ENCODE measurements around the gene TTLL10.

TTLL10 gene

DNA sequence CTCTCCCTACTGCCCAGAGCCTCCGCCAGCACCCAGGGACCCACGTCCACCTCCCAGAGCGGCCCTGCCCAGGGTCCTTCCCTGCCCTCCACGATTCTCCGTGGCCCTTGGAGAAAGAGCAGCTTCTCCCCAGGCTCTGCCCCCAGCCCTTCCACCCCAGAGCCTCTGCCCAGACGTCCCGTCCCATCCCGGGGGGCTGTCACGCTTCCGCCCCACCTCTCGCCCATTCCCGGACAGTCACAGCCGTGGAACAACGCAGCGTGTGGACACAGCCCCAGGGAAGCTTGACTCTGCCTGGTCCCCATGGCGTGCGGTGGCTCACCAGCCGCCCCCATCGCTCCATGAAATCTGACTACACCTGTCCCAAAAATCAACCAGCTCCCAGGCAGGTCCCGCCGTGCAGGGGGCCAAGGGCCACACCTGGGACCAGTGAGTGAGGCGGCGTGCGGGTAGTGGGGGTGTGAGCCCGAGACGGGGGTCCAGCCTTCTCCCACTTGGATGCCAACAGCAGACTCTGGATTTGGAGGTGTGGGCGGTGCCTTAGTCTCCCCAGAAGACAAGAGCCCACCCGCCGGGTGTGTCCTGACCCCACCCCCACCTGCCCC lies 12.5 kb upstream of the TTLL10 start:
- DNase-seq, result no peak

GRCh38 chr1:1161683-1162079 lies 12.0 kb upstream of the TTLL10 start:
- DNase-seq, result no peak

GRCh38 chr1:1162597-1163537 lies 10.8 kb upstream of the TTLL10 start:
- no peak for DNase-seq

DNA sequence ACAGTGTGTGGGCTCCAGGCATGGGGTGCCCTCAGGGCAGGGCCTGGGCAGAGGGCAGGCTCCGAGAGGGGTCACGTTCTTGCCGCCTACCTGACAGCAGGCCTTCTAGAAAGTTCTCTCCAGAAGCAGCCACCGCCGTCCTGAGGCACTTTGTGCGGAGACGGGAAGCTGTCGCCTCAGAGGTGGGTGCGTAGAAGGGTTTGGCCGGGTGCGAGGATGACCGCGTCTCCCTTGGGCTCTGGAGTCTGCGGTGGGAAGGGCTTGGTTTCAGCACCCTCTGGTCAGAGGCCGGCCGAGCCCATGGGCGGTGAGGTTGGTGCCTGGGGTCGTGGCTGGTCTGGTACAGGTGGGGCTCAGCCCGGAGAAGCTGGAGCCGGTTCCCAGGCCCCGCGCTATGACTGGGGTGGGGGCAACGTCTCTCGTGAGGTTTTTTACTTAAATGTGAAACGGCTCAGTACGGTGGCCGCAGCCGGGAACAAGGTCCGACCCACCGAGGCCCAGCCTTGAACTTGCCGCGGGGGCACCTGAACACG lies 10.1 kb upstream of the TTLL10 start:
- DNase-seq, result no peak

DNA sequence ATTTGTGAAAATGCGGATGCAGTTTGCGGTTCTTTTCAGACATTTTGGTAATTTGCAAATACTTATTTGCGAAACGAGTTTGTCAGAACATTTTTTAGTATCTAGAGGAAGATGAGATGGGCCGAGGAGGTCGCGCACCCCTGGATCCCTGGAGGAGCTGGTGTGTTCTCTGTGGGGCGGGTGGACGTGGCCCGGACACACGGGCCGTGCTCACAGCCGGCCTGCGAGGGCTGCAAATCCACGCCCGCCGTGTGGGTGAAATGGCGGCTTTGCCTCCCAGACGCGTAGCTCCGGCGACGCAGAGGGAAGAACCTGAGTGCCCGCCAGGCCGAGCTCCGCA lies 9.3 kb upstream of the TTLL10 start:
- no peak for DNase-seq

- DNase-seq, result no peak
Measured at GRCh38 chr1:1164701-1165451, 8.8 kb upstream of the TTLL10 start.

DNA sequence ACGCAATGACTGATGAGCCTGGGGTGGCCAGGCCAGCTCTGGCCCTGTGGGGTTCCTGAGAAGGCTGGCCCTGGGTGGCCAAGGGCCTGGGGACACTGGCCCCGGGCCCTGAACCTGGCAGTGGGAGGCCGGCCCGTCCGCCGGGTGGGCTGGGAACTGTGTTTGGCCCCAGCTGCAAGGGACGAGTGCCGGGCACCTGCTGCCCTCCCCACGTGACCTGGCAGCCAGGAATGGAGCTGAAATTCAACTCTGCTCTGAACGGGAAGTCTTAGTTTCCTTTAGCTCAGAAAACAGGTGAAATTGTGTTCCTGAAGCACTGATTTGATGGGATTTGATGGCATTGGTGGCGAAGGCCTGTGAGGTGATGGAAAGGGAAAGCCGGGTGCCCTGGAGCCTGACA lies 8.2 kb upstream of the TTLL10 start:
- no peak for DNase-seq

DNA sequence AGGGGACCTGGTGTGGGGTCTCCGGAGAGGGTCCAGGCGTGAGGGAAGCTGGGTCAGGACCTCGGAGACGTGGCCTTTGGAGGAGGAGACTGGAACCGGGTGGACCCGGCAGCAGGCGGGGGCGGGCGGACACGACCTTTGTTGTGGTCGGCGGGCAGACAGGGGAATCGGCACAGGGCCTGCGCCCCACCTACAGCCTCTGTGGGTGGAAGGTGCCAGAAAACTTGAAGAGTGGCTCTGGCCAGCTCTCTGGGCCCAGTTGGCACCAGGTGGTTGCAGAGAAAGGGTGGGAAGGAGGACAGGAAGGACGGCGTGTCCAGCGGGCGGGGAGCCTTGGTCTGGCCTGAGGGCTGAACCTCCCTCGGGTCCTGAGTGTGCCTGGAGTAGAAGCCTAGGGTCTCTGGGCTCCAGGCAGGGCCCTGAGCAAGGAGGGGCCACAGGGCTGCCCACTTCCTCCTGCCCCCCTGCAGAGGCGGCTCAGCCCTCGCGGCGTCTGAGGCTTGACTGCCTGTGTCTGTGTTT lies 7.7 kb upstream of the TTLL10 start:
- DNase-seq, result no peak

DNA sequence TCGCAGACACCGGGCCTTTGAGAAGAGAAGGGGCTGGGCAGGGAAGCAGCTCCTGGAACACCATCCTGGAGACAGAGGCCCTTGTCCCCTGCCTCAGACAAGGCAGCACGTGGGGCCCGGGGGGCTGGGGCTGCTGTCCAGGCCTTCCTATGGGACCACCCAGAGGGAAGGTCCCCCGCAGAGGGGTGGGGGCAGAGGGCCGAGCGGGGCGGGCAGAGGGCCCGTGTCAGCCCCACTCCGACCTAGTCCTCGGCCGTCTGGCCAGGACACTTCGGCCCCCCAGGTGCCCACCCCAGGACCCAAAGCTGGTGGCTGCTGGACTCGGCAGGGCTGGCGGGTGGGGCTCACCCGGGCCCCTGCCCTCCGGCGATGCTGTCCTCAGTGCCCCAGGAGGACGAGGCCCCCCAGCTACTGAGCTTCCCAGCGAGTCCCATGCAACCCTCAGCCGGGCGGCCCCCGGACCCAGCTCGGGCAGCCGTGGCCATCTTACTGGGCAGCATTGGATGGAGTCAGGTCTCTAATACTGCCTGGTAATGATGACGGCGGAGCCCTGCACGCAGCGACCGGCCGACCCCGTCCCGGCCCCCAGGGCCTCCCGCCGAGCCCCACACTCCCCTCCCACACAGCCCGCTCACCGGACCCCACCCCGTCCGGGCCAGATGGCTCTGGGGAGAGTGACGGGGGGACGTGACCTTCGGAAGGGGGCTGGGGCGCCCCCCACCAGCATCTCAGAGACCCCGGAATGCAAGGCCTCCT lies 6.9 kb upstream of the TTLL10 start:
- no peak for DNase-seq

GRCh38 chr1:1167398-1167821 lies 6.3 kb upstream of the TTLL10 start:
- no peak for DNase-seq

DNA sequence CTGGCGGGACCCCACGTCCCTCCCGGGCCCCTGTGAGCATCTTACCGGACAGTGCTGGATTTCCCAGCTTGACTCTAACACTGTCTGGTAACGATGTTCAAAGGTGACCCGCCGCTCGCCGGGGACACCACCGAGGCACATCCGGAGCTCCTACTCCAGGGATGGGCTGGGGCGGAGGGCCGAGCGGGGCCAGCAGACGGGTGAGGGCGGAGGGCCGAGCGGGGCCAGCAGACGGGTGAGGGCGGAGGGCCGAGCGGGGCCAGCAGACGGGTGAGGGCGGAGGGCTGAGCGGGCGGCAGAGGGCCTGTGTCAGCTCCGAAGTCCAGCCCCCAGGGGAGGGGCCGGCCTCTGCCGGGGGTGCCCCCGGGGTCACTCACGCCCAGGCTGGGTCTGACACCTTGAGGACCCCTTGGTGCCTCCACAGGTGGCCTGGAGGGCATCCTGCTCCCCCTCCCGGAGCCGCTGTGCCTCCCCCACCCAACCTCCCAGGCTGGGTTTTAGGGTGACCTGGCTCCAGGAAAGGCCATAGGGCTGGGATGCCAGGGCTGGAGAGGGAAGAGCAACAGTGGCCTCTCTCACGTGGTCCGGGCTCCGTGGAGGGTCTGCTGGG lies 5.7 kb upstream of the TTLL10 start:
- DNase-seq, result no peak

- DNase-seq, result no peak
Measured at GRCh38 chr1:1168451-1169411, 4.9 kb upstream of the TTLL10 start.

DNA sequence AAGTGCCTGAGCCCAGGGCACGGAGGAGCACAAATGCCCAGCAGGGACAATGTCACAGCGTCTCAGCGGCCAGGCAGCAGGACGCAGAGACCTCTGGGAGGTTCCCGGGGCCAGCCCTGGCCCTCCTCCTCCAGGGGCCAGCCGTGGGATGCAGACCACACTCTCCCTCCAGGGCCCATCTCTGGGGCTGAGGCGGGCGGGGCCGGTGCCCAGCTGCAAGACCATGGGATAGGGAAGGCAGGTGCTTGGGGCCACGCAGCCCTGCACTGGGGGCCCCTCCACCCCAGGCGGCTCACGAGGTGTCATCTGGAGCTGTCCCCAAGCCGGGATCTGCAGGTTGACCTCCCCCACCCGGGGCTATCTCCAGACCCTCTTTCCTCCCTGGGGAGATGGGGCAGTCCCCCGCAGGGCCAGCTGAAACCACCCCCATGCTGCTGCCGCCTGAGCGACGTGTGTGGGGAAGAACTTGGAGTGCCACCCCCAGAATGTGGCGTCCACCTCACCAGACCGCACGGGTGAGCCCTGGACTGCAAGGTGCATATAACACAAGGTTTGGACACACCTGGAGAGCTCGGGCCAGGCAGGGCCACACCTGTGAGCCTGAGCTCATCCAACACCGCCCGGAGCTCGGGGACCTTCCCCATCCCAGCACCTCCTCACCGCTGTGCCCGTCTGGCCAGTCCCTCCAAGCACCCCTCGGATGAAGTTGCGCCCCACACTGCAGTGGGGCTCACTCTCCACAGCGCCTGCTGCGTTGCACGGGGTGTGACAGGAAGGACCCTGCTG lies 4.1 kb upstream of the TTLL10 start:
- DNase-seq, result no peak

GRCh38 chr1:1170215-1171091 lies 3.2 kb upstream of the TTLL10 start:
- no peak for DNase-seq

GRCh38 chr1:1171161-1171545 lies 2.5 kb upstream of the TTLL10 start:
- DNase-seq, result no peak

- DNase-seq, result peak; percentile 18
Measured at GRCh38 chr1:1171546-1172340, 1.9 kb upstream of the TTLL10 start.

DNA sequence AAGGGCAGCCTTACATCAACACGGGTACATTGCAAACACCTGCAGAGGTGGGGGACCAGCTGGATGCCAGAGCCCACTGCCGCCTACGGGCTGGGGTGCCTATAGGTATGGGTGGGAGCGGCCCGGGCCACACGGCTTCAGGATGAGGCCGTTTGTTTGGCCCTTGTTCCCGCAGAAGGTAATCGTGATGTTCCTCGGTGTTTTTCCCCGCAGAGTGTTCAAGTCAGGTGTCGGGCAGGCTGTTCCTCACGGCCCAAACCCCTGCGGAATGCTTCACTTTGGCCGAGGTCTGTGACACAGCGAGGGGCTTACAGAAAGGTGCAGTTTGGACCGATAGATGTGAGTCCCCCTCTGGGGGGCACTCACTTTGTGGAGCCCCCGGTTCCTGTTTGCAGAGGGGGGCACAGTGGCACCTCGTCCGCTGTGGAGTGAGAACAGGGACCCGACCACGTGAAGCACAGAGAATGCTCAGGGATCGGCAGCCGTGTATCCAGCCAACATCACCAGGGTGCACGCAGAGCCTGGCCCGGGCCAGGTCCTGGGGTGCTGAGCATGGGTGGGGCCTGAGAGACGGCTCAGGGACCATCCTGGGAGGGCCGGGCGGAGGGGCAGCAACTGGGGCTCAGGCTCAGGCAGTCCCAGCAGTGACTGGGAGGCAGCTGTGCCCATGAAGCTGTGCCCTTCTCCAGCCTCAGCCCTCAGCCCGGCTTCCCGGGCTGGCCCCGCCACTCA lies 453 bp upstream of the TTLL10 start:
- DNase-seq, result no peak

Measured in activated CD4-positive, alpha-beta T cell treated with anti-CD3 and anti-CD28 coated beads, Interleukin-2, amount 50 U/mL, for 1 hour (primary cell).